PC-9 (cell line): ENCODE measurements around the gene ITGB1BP2. TPM values are rescaled to one million over a fixed set of nuclear protein-coding genes. Genes with fewer than 3 reads are reported as not detected.
"Not testable (repeated sequence)": the region's sequence is repeated elsewhere in the genome, so short reads cannot be mapped to it uniquely, and the experiment has no call there.

Experiments used
- BruUV-seq: library from RNA; stranded (reverse); fragments of 400-500 nt; replicated peaks from 2 replicates; lab custom pipeline; 2021; lab: Mats Ljungman, UMichigan
- CTCF ChIA-PET: fragments of 300-600 bp; sonication (Branson Sonifier 250); formaldehyde crosslinking; loops from one replicate; lab custom pipeline; 2022; ENCODE audit warnings: antibody characterized with exemption; lab: Charles Lee
- POLR2A ChIA-PET: fragments of 300-600 bp; sonication (Branson Sonifier 250); formaldehyde crosslinking; loops from one replicate; lab custom pipeline; 2022; ENCODE audit warnings: antibody characterized with exemption; ENCODE audit not compliant: unreplicated experiment; lab: Charles Lee
- DNase-seq, 2 experiments: peaks; one replicate each; pipeline versions ENCODE4 v3.0.0 to v3.0.0-alpha.2; 2015 to 2022; ENCODE audit warnings: mixed read lengths in 1 of 2
- H2AFZ ChIP-seq: fragments of 200-600 bp; sonication (generic); 2 replicates; pipeline ENCODE4 v1.8.1; 2017; ENCODE audit warnings: antibody characterized with exemption
- H3F3A ChIP-seq: fragments of 200-600 bp; sonication (generic); 2 replicates; pipeline ENCODE4 v1.8.1; 2017; ENCODE audit warnings: antibody characterized with exemption, mild to moderate bottlenecking, low read depth; ENCODE audit not compliant: insufficient read depth
- H3K27ac ChIP-seq: fragments of 200-600 bp; sonication (generic); 2 replicates; pipeline ENCODE4 v1.6.1; 2016; ENCODE audit warnings: mixed run types
- H3K27me3 ChIP-seq: fragments of 200-600 bp; sonication (generic); 2 replicates; pipeline ENCODE4 v1.6.1; 2016; ENCODE audit warnings: low read depth, mixed run types; ENCODE audit not compliant: insufficient read depth
- H3K36me3 ChIP-seq: fragments of 200-600 bp; sonication (generic); 2 replicates; pipeline ENCODE4 v1.6.1; 2016; ENCODE audit warnings: low read depth, mixed run types
- H3K4me1 ChIP-seq: fragments of 200-600 bp; sonication (generic); replicated peaks from 2 replicates; pipeline ENCODE4 v1.6.1; 2016; ENCODE audit warnings: mixed run types; ENCODE audit not compliant: insufficient read depth
- H3K4me2 ChIP-seq: fragments of 200-600 bp; sonication (generic); 2 replicates; pipeline ENCODE4 v1.6.1; 2017; ENCODE audit warnings: mixed run types
- H3K4me3 ChIP-seq: fragments of 200-600 bp; sonication (generic); 2 replicates; pipeline ENCODE4 v1.6.1; 2016; ENCODE audit warnings: mixed run types
- H3K79me2 ChIP-seq: fragments of 200-600 bp; sonication (generic); 2 replicates; pipeline ENCODE4 v1.6.1; 2017; ENCODE audit warnings: low read depth, mixed run types
- H3K9me2 ChIP-seq: fragments of 200-600 bp; sonication (generic); 2 replicates; pipeline ENCODE4 v1.8.1; 2017; ENCODE audit warnings: mild to moderate bottlenecking; ENCODE audit not compliant: insufficient read depth
- H3K9me3 ChIP-seq: fragments of 200-600 bp; sonication (generic); 2 replicates; pipeline ENCODE4 v1.8.1; 2016; ENCODE audit warnings: low read depth; ENCODE audit not compliant: insufficient read depth
- H4K20me1 ChIP-seq: fragments of 200-600 bp; sonication (generic); 2 replicates; pipeline ENCODE4 v1.8.1; 2017; ENCODE audit not compliant: insufficient read depth
- CTCF ChIP-seq: fragments of 200-600 bp; sonication (generic); conservative IDR thresholded peaks from 2 replicates; pipeline ENCODE4 v1.6.1; 2017; ENCODE audit warnings: mixed run types, antibody characterized with exemption, mild to moderate bottlenecking, moderate library complexity
- EZH2 ChIP-seq: fragments of 200-600 bp; sonication (generic); IDR thresholded peaks from 2 replicates; pipeline ENCODE4 v1.8.0; 2017; ENCODE audit warnings: antibody characterized with exemption, low read depth
- intact Hi-C: fragments of 100-400 bp; cut with micrococcal nuclease; formaldehyde crosslinking; loops from one replicate; pipeline ENCODE4 v1.10.0; 2022; ENCODE audit not compliant: unreplicated experiment
- total RNA-seq: library from RNA; stranded (reverse); gene quantifications from 2 replicates; pipeline ENCODE4 v1.2.3, GENCODE V29; 2021

The ITGB1BP2 gene
- total RNA-seq, 1 experiment from 2014 or later = 5.4 TPM

DNA sequence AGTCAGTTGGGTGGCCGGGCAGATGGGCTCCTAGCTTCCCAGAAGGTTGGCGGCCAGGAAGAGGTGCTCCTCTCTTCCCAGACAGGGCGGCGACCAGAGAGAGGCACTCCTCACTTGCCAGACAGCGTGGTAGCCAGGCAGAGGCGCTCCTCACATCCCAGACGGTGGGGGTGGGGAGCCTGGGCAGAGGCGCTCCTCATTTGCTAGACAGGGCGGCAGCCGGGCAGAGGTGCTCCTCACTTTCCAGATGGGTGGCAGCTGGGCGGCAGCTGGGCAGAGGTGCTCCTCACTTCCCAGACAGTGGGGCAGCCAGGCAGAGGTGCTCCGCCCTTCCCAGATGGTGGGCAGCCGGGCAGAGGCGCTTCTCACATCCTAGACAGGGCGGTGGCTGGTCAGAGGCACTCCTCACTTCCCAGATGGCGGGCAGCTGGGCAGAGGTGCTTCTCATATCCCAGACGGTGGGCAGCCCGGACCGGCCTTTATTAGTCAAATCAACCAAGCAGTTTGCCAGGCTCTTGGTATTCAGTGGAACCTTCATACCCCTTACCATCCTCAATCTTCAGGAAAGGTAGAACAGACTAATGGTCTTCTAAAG is 31.7 kb upstream of the ITGB1BP2 start:
- CTCF ChIA-PET = no interaction called here
- intact Hi-C loops = no loop called here

DNA sequence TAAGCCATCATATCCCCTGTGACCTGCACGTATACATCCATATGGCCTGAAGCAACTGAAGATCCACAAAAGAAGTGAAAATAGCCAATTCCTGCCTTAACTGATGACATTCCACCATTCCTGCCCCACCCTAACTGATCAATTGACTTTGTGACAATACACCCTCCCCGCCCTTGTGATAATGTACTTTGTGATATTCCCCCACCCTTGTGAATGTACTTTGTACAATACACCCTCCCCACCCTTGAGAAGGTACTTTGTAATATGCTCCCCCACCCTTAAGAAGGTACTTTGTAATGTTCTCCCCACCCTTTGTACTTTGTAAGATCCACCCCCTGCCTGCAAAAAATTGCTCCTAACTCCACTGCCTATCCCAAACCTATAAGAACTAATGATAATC is 29.2 kb upstream of the ITGB1BP2 start:
- H4K20me1 ChIP-seq, CTCF ChIA-PET, H3F3A ChIP-seq, H3K36me3 ChIP-seq, H3K27me3 ChIP-seq, BruUV-seq, H2AFZ ChIP-seq, POLR2A ChIA-PET, DNase-seq, H3K4me2 ChIP-seq, H3K27ac ChIP-seq, H3K9me3 ChIP-seq, H3K4me3 ChIP-seq, H3K79me2 ChIP-seq, H3K9me2 ChIP-seq, H3K4me1 ChIP-seq, intact Hi-C loops: not testable (repeated sequence)

More for the DNA sequence above, 31.7 kb upstream of the ITGB1BP2 start:
- Histone ChIP-seq H3K4me1 (no peaks in the 10 kb centered on the region), H4K20me1 (no peaks in the 10 kb centered on the region), H3K79me2 (no peaks in the 10 kb centered on the region), H3K36me3 (no peaks in the 10 kb centered on the region), H3F3A (no peaks in the 10 kb centered on the region), H3K27ac (no peak overlapping the region), H3K27me3 (no peaks in the 10 kb centered on the region), H3K4me3 (no peak overlapping the region), H2AFZ (no peak overlapping the region), H3K9me3 (no peaks in the 10 kb centered on the region), H3K9me2 (no peaks in the 10 kb centered on the region; the same call in 1 of the 2 replicates), H3K4me2 (no peak overlapping the region)
- POLR2A ChIA-PET = no interaction called here
- no peak for DNase-seq
- BruUV-seq = no TSS peak
- TF ChIP-seq EZH2 (no peak), CTCF (no peak)

- DNase-seq, H3K9me3 ChIP-seq, intact Hi-C loops, H3K27me3 ChIP-seq, H3K4me2 ChIP-seq, H3F3A ChIP-seq, H3K27ac ChIP-seq, POLR2A ChIA-PET, H2AFZ ChIP-seq, H3K9me2 ChIP-seq, H3K4me3 ChIP-seq, BruUV-seq, CTCF ChIA-PET: not testable (repeated sequence)
- 0 out of 2 replicates have a peak, but pooled peaks cover 14% of the 10 kb centered on the region for H3K36me3 ChIP-seq
- H3K4me1 ChIP-seq = peaks cover 17% of the 10 kb centered on the region
- peaks cover 28% of the 10 kb centered on the region for H3K79me2 ChIP-seq
- H4K20me1 ChIP-seq = peaks cover 16% of the 10 kb centered on the region
Observed at GRCh38 chrX:71281300-71281699, 20.2 kb upstream of the ITGB1BP2 start.

DNA sequence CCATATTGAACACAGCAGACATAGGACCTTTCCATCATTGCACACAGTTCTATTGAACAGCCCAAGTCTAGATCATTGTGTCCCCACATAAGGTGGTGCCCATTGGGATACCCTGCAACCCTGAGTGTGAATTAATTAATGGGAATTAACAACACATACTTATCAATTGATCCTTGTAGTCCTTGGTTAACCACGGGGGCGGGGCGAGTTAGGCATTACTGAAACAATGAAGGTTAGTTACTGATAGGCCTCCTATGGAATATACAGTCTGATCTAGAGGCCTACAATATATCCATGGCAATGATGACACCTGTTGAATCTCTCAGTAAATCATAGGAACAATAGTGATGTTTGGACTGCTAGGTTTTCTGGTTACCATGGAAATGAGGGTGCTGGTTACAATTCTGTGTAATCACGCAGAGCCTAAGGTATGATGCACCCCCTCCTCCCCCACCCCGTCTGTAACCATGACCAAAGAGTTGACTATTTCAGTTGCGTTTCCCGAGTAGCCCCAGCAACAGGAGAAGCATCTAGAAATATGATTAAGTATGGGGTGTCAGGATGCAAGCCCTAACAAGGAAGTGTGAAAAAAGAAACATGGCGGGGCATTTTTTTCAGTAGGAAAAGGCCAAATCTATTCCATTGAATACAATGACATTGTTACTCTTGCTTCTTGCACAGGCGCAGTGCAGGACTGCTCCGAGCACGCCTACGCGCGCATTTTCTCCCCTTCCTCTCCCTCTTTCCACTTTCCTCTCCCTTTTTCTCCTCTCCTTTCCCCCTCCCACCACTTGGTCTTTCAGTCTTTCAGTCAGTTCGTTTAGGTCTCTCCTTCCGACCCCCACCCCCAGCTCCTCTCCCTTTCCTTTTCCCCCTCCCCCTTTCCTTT is 18.8 kb upstream of the ITGB1BP2 start:
- H3K27me3 ChIP-seq = no peaks in the 10 kb centered on the region
- peaks cover 17% of the 10 kb centered on the region for H3K4me1 ChIP-seq
- peak overlapping the region; percentile 77; the same call in 1 of the 2 replicates for H3K4me3 ChIP-seq
- TF ChIP-seq CTCF = no peak
- no peak for TF ChIP-seq EZH2
- intact Hi-C loops = loop anchor here (2.0 kb wide), 2 partner anchors 28 to 100 kb away; partner anchors contain the start of gene ZMYM3
- H3K9me3 ChIP-seq = no peaks in the 10 kb centered on the region
- CTCF ChIA-PET = interaction anchor here (0.7 kb wide), 1 partner anchor 210 kb away, joined by 3 read pairs; no protein-coding TSS in a partner anchor
- H3K79me2 ChIP-seq = peaks cover 43% of the 10 kb centered on the region
- BruUV-seq = no TSS peak
- POLR2A ChIA-PET = interaction anchor here (0.5 to 1.0 kb wide), 6 partner anchors 9 to 1114 kb away, joined by 3 to 9 read pairs (median 6); partner anchors contain the start of gene TAF1
- H3K36me3 ChIP-seq = 0 out of 2 replicates have a peak, but pooled peaks cover 23% of the 10 kb centered on the region
- peak overlapping the region; percentile 94 for H3K4me2 ChIP-seq
- H4K20me1 ChIP-seq = peaks cover 29% of the 10 kb centered on the region
- H2AFZ ChIP-seq = peak overlapping the region; percentile 82
- DNase-seq = peak in 1 of 2 experiments; percentile 48
- H3K27ac ChIP-seq = peak overlapping the region; percentile 79
- H3K9me2 ChIP-seq = no peaks in the 10 kb centered on the region
- peaks cover 7% of the 10 kb centered on the region; the same call in 1 of the 2 replicates for H3F3A ChIP-seq
